DMS114 treated with DMSO at 0.1 percent for 48 hours (cell line): Measurements from ENCODE around the gene TAS2R31.

Experiments used
- DNase-seq: peaks from one replicate; lab custom pipeline; 2025; ENCODE audit not compliant: unreplicated experiment; lab: John Stamatoyannopoulos, UW

Gene TAS2R31

DNA sequence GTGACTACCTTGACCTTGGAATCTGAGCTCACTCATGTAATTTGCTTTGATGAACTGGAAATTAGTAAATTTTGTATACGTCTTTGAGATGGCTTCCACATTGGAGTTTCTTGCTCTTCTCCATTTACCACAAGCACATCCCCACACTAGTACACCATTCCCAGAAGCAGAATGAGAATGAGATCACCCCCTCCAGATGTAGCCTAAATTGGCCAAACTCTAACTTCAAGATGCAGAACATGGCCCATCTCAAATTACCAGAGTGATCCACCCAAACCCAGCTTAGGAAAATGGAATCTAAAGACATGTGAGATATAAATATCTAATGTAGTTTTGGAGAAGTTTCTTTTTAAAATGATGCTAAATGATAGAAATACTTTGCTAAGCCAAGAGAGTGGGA lies 23.6 kb downstream of the TAS2R31 start:
- DNase-seq: no peak

DNA sequence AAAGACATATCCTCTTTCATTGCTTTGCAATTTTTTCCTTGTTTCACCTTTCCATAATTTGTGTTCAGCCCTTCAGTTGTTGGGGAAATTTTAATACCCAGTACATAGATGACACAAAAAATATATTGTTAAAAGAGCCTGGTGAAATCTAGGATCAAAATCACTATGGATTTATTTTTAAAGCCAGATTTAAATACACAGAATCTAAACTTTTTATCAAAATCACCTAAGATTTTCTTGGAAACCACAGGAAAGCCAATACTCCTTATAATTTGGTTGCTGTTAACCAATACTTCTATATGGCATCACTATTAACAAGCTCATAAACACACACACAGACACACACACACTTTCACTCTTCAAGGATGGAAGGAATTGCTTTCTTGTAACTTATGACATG lies 33.0 kb downstream of the TAS2R31 start, which contains the start of gene TAS2R20:
TSS of gene TAS2R20 (minus strand) at position 101 of the 400 bp plus-strand sequence. CDS start 429 bp downstream, outside the sequence.
- no peak for DNase-seq

DNA sequence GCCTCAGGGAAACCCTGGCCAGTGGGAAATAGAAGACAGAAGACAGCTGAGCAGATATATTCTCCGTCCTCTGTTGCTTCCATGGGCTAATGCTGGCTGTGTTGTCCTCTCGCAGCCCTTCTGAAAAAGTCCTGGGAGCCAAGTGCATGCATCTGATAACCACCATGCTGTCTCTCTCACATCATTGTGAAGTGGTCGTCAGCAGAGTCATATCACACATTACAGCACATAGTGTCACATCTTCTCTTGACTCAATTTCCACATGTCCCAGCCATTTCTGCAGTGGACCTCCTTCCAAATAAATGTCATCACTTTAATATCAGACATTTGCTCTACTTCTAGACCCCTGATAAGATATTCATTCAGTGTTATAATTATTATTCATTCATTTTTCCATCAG lies 36.9 kb downstream of the TAS2R31 start:
- no peak for DNase-seq

DNA sequence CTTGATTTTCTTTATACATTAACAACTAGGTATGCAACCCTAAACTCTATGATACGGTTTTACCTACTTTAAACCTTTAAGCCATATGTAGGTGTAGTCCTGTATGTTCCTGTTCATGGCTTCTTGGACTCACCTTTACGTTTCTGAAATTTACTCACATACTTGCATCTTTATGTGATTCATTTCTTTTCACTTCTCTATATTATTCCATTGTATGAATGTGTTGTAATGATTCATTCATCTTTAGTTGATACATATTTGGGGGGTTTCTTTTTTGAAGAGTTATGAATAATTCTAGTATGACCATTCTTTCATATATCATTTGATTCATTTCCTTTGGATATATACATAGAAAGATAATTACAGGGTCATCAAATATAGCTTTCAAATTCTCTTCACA lies 42.1 kb downstream of the TAS2R31 start:
- no peak for DNase-seq

DNA sequence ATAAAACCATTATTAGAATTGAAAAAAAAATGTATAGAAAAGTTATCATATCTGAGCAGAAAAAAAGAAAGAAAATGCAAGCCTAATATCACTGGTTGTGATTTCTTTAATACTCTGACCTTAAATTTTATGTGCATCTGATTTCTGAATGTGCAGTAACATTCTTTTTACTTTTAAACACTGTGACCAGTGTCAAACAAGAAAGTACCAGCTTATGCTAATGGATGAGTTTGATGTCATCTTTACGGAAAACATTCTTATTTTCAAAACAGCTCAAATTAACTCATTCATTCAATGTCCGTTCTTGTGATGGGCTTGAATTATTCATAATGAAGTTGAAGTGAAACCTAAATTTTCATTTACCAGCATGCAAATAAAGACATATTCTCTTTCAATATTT lies 44.4 kb downstream of the TAS2R31 start, which contains the start of gene TAS2R50:
TSS of gene TAS2R50 (minus strand) at position 101 of the 400 bp plus-strand sequence. CDS start at position 49, 52 bp downstream.
- no peak for DNase-seq

DNA sequence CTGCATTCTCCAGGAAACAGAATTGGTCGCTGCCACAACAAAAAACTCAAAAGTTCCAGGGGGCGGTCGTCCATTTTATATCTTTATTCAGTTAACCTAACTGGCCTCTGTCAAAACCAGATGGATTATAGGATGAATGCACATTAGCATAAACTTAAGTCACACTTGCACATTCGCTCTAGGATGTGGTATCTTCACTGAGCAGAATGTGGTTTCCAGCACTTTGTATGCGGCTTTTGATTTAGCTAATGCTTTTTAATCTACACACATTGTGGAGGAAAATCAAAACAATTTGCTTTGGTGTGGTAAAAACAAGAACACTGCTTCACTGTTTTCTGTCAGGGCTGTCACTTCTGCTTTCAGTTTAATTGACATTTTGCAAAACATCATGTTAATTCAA lies 49.0 kb downstream of the TAS2R31 start:
- no peak for DNase-seq
